Ishikawa (cell line): ENCODE measurements around the gene OR2H1.

Experiments
- CEBPB ChIP-seq: IDR thresholded peaks from 2 replicates; pipeline ENCODE4 v1.6.1; 2012
- CREB1 ChIP-seq: IDR thresholded peaks from 2 replicates; pipeline ENCODE4 v1.6.1; 2012; ENCODE audit warnings: low read depth
- EP300 ChIP-seq: IDR thresholded peaks from 2 replicates; pipeline ENCODE4 v1.6.1; 2012; ENCODE audit warnings: borderline replicate concordance
- FOXM1 ChIP-seq: IDR thresholded peaks from 2 replicates; pipeline ENCODE4 v1.6.1; 2012; ENCODE audit warnings: low read depth, borderline replicate concordance
- MAX ChIP-seq: IDR thresholded peaks from 2 replicates; pipeline ENCODE4 v1.6.1; 2012
- NFIC ChIP-seq: IDR thresholded peaks from 2 replicates; pipeline ENCODE4 v1.6.1; 2012
- RAD21 ChIP-seq: IDR thresholded peaks from 2 replicates; pipeline ENCODE4 v1.6.1; 2012; ENCODE audit warnings: low read depth
- REST ChIP-seq: IDR thresholded peaks from 2 replicates; pipeline ENCODE4 v1.6.1; 2012; ENCODE audit warnings: low read depth, mild to moderate bottlenecking
- TAF1 ChIP-seq: IDR thresholded peaks from 2 replicates; pipeline ENCODE4 v1.6.1; 2012; ENCODE audit warnings: low read depth, mild to moderate bottlenecking
- TCF12 ChIP-seq: IDR thresholded peaks from 2 replicates; pipeline ENCODE4 v1.6.1; 2012; ENCODE audit warnings: low read depth
- TEAD4 ChIP-seq: IDR thresholded peaks from 2 replicates; pipeline ENCODE4 v1.6.1; 2012
- USF1 ChIP-seq: IDR thresholded peaks from 2 replicates; pipeline ENCODE4 v1.6.1; 2012
- YY1 ChIP-seq: IDR thresholded peaks from 2 replicates; pipeline ENCODE4 v1.6.1; 2012; ENCODE audit warnings: low read depth
- ZBTB7A ChIP-seq: IDR thresholded peaks from 2 replicates; pipeline ENCODE4 v1.6.1; 2012; ENCODE audit warnings: low read depth

The OR2H1 gene

DNA sequence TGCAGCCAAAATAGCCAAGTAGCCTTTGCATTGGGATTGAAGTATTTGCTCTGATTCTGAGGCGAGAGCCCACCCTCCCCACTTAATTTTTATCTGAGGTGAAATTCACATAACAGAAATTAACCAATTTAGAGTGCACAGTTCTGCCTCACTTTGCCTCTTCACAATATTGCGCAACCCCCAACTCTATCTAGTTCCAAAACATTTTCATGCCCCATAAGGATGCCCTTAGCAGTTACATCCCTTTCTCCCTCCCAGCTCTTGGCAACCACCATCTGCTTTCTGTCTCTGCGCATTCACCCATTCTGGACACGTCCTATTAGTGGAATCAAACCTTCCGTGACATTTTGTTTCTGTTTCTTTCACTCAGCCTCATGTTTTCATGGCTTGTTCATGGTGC, 21.8 kb downstream of the OR2H1 start:
- TF ChIP-seq CEBPB (peak; percentile 56; the same call in 1 of the 2 replicates), MAX (no peak), YY1 (no peak), TEAD4 (no peak), REST (no peak), EP300 (no peak), TAF1 (no peak)

- no peak for TF ChIP-seq REST
- no peak for TF ChIP-seq CREB1
- no peak for TF ChIP-seq ZBTB7A
- TF ChIP-seq TCF12, result no peak
- TF ChIP-seq MAX, result no peak
- no peak for TF ChIP-seq NFIC
- TF ChIP-seq CEBPB, result no peak
These were observed 22.6 kb downstream of the OR2H1 start for GRCh38 chr6:29479560-29479959.

GRCh38 chr6:29483186-29483585, 26.2 kb downstream of the OR2H1 start:
- TF ChIP-seq CREB1 (no peak), TEAD4 (no peak), MAX (no peak), TAF1 (no peak), EP300 (no peak), FOXM1 (no peak), RAD21 (no peak), USF1 (no peak), NFIC (no peak), ZBTB7A (no peak)

DNA sequence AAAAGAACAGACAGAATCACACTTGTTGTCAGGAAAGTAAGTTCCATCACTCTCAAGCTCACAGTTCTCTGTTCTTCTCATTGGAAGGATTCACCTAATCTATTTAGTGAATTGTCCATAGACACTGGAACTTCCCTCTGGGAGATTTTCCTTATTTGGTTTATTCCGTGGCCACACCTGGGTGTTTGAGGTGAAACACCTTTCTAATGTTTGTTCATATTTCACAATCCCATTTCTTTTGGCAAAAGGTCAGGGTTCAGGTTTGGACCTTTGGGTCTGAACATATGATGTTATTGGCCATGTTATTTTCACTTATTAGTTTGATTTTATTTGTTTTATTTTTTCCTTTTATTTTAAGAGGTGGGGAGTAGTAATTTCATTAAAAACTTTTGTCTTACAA, 26.8 kb downstream of the OR2H1 start:
- no peak for TF ChIP-seq TAF1
- no peak for TF ChIP-seq USF1
- TF ChIP-seq MAX, result no peak
- no peak for TF ChIP-seq CREB1
- no peak for TF ChIP-seq RAD21
- no peak for TF ChIP-seq ZBTB7A
- TF ChIP-seq CEBPB, result no peak
- TF ChIP-seq FOXM1, result no peak
- no peak for TF ChIP-seq NFIC
- no peak for TF ChIP-seq REST
- no peak for TF ChIP-seq TCF12
- no peak for TF ChIP-seq EP300
- no peak for TF ChIP-seq TEAD4
- TF ChIP-seq YY1, result no peak

DNA sequence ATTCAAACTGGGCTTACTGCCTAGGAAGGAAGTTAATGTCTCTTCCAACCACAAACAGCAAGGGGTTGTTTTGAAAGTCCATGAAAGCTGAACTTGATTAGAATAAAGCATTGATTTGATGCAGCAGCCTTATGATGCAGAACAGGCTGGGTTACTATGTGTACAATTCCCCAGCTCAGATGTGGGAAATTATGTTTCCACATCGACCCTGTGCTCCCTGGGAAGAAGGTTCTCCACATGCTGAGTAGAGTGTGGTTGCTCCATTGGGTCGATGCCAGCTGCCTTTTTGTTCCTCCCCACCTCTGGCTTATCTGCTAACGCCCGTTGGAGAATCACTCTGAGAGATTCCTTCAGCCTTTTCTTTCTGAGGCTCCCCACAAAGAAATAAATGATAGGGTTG, 29.6 kb downstream of the OR2H1 start:
- no peak for TF ChIP-seq TCF12
- no peak for TF ChIP-seq FOXM1
